Heart left ventricle (tissue), 16 donors: ENCODE data around the gene DNAJB13. TPM values are rescaled to one million over a fixed set of nuclear protein-coding genes. Genes with fewer than 3 reads are reported as not detected.

Experiments
- ATAC-seq, 4 donors: fragments of 200-7000 bp; cut with Tn5 transposase; one replicate each; pipeline ENCODE4 v1.9.1; 2020 to 2022; ENCODE audit warnings: moderate library complexity in 4 of 4, mild to moderate bottlenecking in 3 of 4, moderate number of reproducible peaks in 1 of 4
- DNase-seq, 5 donors: peaks; one replicate each; pipeline ENCODE4 v3.0.0-alpha.2; 2020
- H3K27ac ChIP-seq, 12 donors: fragments of 200-600 bp; sonication (generic) in 4 of 12; one replicate each; pipeline versions ENCODE4 v1.5.0 to v1.8.0; 2016 to 2022; ENCODE audit warnings: mild to moderate bottlenecking in 2 of 12
- H3K27me3 ChIP-seq, 9 donors: fragments of 200-600 bp; sonication (generic) in 2 of 9; one replicate each; pipeline versions ENCODE4 v1.5.1 to v1.8.0; 2016 to 2022; ENCODE audit warnings: mild to moderate bottlenecking in 3 of 9
- H3K36me3 ChIP-seq, 9 donors: fragments of 200-600 bp; sonication (generic) in 2 of 9; one replicate each; pipeline versions ENCODE4 v1.5.0 to v1.8.0; 2018 to 2022; ENCODE audit warnings: mild to moderate bottlenecking in 2 of 9
- H3K4me1 ChIP-seq, 12 donors: fragments of 200-600 bp; sonication (generic) in 4 of 12; one replicate each; pipeline versions ENCODE4 v1.5.0 to v1.8.0; 2016 to 2022; ENCODE audit warnings: mild to moderate bottlenecking in 3 of 12
- H3K4me3 ChIP-seq, 12 donors: fragments of 200-600 bp; sonication (generic) in 4 of 12; one replicate each; pipeline versions ENCODE4 v1.5.0 to v1.8.0; 2017 to 2022; ENCODE audit warnings: mild to moderate bottlenecking in 9 of 12, moderate library complexity in 4 of 12
- H3K9me3 ChIP-seq, 12 donors: fragments of 200-600 bp; sonication (generic) in 4 of 12; one replicate each; pipeline versions ENCODE4 v1.5.0 to v1.8.0; 2016 to 2022; ENCODE audit warnings: mild to moderate bottlenecking in 1 of 12
- POLR2A ChIP-seq, 2 donors: fragments of 450-650 bp; IDR thresholded peaks; one replicate each; pipeline ENCODE4 v1.6.1; 2017; ENCODE audit warnings: antibody characterized with exemption in 2 of 2, mild to moderate bottlenecking in 2 of 2, moderate library complexity in 2 of 2
- WGBS, 4 donors: extraction: QIAGEN DNeasy Blood & Tissue Kit in 2 of 4; methylation state at CpG; one replicate each; pipeline versions ENCODE4 v1.1.5 to v1.1.7; 2013 to 2018; 5-methylcytosine and 5-hydroxymethylcytosine counted together
- intact Hi-C, 10 donors: fragments of 100-400 bp; cut with DNase I; formaldehyde crosslinking; loops; one replicate each; pipeline versions ENCODE4 v1.11.1 to v1.14.2; 2022
- polyA plus RNA-seq, 2 donors: library from polyadenylated mRNA; stranded (reverse); fragments of 200-250 nt; gene quantifications; one replicate each; pipeline ENCODE4 v1.2.3, GENCODE V29; 2013
- total RNA-seq, 9 donors: library from RNA; depleted of rRNA in 2 of 9; stranded (reverse); fragments of >200 nt in 2 of 9; fragmentation: NEBNext Ultra II Directional in 3 of 9; extraction: Animal tissue kit (Norgen Biotek cat#: 25700) in 3 of 9; gene quantifications; one replicate each; pipeline versions ENCODE4 v1.1.0 to v1.2.4, GENCODE V29; 2016 to 2023
- TF ChIP-seq, protein P1 (sequence below), 12 donors: fragments of 200-600 bp; sonication (generic) in 4 of 12; IDR thresholded peaks; one replicate each; pipeline versions ENCODE4 v1.5.0 to v1.8.0; 2018 to 2022; ENCODE audit warnings: antibody characterized with exemption in 12 of 12, mild to moderate bottlenecking in 5 of 12
- donor health status: ischemic (EF 13 %, LVEDD 7.1; RV severe dilation, severe dysfunction).
- donor health status: healthy with polysubstance abuse.
- donor health status: DM: no; HTN: yes; CAD: no.
- donor health status: DM: no; HTN: no; CAD: no.
- donor health status: ischemic (EF 25% LVEDD 6.9; RV normal size, moderate dysfunction).
- donor health status: ischemic (EF 25% LVEDD 5.7; RV mildly dilated, moderate dysfunction).
- donor health status: healthy.
- donor health status: DM: yes; HTN: yes; CAD: no.
- donor health status: ischemic (EF 35%, LVEDD 5.7; RV mildly dilated, moderate dysfunction).
- donor health status: nonischemic (EF 11% LVEDD 7.7; RV severe dilation, severe dysfunction).
- donor health status: DM: yes; HTN: yes; CAD: no.
- donor health status: PGD.
- donor health status: ischemic (EF 29% LVEDD 5.4; RV normal size, mild dysfunction).
- donor health status: nonischemic (EF 23%, LVEDD 6.1; RV moderate dilation, normal function).

Gene DNAJB13
- total and polyA plus RNA-seq, 11 donors, result 0.14 TPM; not detected in 10

DNA sequence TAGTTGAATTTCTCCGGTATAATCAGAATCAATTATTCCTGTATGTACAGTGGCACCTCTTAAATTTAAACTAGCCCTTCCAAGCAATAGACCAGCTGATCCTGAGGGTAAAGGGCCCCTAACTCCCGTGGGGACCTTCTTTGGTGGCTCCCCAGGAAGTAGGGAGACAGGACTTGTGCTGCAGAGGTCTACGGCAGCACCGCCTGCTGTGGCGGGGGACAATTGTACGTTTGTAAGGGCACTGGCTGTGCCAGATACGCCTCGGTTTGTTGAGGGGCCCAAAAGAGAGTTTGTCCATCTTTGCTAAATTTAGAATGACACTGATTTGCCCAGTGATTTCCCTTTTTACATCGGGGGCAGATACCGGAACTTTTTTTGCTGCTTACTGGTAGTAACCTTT lies 5.9 kb upstream of the DNAJB13 start:
- Histone ChIP-seq H3K4me3 (no peak overlapping the region), H3K27me3 (no peaks in the 10 kb centered on the region), H3K4me1 (peaks cover 0 to 3% (median 0%) of the 10 kb centered on the region in 12 donors), H3K9me3 (no peaks in the 10 kb centered on the region), H3K36me3 (no peaks in the 10 kb centered on the region), H3K27ac (no peak overlapping the region)
- ATAC-seq (no peak), DNase-seq (no peak)
- intact Hi-C loops, result no loop called here
- 74 to 76% (median 75%) methylated on average over 10 of the region's 10 CpGs for WGBS, 4 donors
- no peak for TF ChIP-seq POLR2A (IDR thresholded peaks at IDR 0.05)
- TF ChIP-seq, protein P1, sequence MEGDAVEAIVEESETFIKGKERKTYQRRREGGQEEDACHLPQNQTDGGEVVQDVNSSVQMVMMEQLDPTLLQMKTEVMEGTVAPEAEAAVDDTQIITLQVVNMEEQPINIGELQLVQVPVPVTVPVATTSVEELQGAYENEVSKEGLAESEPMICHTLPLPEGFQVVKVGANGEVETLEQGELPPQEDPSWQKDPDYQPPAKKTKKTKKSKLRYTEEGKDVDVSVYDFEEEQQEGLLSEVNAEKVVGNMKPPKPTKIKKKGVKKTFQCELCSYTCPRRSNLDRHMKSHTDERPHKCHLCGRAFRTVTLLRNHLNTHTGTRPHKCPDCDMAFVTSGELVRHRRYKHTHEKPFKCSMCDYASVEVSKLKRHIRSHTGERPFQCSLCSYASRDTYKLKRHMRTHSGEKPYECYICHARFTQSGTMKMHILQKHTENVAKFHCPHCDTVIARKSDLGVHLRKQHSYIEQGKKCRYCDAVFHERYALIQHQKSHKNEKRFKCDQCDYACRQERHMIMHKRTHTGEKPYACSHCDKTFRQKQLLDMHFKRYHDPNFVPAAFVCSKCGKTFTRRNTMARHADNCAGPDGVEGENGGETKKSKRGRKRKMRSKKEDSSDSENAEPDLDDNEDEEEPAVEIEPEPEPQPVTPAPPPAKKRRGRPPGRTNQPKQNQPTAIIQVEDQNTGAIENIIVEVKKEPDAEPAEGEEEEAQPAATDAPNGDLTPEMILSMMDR (IDR thresholded peaks at IDR 0.05), result no peak

DNA sequence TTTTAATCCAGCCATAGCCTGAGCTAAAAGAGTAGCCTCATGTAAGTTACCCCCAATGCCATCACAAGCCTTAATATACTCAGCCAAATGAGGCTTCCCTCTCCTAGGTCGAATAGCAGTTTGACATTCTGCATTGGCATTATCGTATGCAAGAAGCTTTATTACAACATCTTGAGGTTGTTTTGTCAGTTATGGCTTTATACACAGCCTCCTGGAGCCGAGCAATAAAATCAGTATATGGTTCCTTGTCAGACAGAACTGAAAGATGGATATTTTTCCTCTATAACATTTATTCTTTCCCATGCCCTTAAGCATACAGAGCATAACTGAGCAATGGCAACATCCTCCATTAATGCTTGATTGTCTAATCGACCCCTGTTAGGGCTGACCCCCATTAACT lies 5.4 kb upstream of the DNAJB13 start:
- intact Hi-C loops, result no loop called here
- H3K36me3 ChIP-seq, result no peaks in the 10 kb centered on the region
- ATAC-seq, result no peak
- no peak overlapping the region for H3K4me3 ChIP-seq
- no peaks in the 10 kb centered on the region for H3K27me3 ChIP-seq
- no peak for DNase-seq
- H3K27ac ChIP-seq, result no peak overlapping the region
- H3K9me3 ChIP-seq, result no peaks in the 10 kb centered on the region
- WGBS, 4 donors, result 71 to 79% (median 75%) methylated on average over 4 of the region's 4 CpGs
- peaks cover 0 to 3% (median 0%) of the 10 kb centered on the region in 12 donors for H3K4me1 ChIP-seq
- TF ChIP-seq, protein P1 (IDR thresholded peaks at IDR 0.05), result no peak
- TF ChIP-seq POLR2A (IDR thresholded peaks at IDR 0.05), result no peak

DNA sequence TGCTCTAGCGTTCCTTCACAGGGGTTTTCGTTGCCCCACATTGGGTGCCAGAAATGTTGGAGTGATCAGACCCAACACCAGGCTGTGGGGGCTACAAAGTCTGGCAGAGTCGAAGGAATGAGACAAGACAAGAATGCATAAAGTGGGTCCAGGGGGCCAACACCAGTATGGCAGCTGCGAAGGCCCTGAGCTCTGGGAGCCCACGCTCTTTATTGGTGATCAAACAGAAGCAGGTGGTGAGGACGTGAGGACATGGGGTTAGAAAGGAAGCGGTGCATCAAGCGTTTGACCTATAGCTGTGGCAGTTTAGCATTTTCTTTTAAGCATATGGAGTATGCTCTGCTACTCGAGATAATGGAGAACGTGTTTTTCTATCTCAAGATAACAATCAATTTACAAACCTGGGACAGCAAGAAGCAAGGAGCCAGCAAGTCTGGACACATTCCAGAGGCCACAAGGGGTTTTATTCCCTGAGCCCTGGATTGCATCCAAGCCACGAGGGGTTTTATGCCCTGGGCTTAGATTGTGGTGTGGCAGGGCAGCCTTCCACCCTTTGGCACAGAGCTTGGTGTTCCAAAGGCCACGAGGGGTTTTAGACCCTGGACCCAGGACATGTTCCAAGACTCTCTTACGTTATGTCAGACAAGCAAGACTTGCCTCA lies 3.9 kb upstream of the DNAJB13 start:
- Histone ChIP-seq H3K4me3 (no peak overlapping the region), H3K27me3 (no peaks in the 10 kb centered on the region), H3K36me3 (no peaks in the 10 kb centered on the region), H3K4me1 (peaks cover 0 to 3% (median 0%) of the 10 kb centered on the region in 12 donors), H3K27ac (no peak overlapping the region), H3K9me3 (no peaks in the 10 kb centered on the region)
- intact Hi-C loops, result no loop called here
- no peak for DNase-seq
- TF ChIP-seq, protein P1 (IDR thresholded peaks at IDR 0.05), result no peak
- no peak for TF ChIP-seq POLR2A (IDR thresholded peaks at IDR 0.05)
- 80 to 88% (median 86%) methylated on average over 13 of the region's 13 CpGs for WGBS, 4 donors
- ATAC-seq, result no peak

- intact Hi-C loops, result no loop called here
- H3K4me3 ChIP-seq, result no peak overlapping the region
- no peaks in the 10 kb centered on the region for H3K27me3 ChIP-seq
- no peaks in the 10 kb centered on the region for H3K36me3 ChIP-seq
- WGBS, 4 donors, result 79 to 90% (median 87%) methylated on average over 4 of the region's 4 CpGs
- no peaks in the 10 kb centered on the region for H3K4me1 ChIP-seq
- TF ChIP-seq, protein P1 (IDR thresholded peaks at IDR 0.05), result no peak
- TF ChIP-seq POLR2A (IDR thresholded peaks at IDR 0.05), result no peak
- H3K27ac ChIP-seq, result no peak overlapping the region
- DNase-seq (no peak), ATAC-seq (no peak)
- no peaks in the 10 kb centered on the region for H3K9me3 ChIP-seq
Measured at GRCh38 chr11:73949246-73949645, 1.6 kb upstream of the DNAJB13 start.
